Measurements from ENCODE around the gene PDE6H.

- TF ChIP-seq POLR2AphosphoS5 (IDR thresholded peaks at IDR 0.05): no peak
- TF ChIP-seq, protein P1, sequence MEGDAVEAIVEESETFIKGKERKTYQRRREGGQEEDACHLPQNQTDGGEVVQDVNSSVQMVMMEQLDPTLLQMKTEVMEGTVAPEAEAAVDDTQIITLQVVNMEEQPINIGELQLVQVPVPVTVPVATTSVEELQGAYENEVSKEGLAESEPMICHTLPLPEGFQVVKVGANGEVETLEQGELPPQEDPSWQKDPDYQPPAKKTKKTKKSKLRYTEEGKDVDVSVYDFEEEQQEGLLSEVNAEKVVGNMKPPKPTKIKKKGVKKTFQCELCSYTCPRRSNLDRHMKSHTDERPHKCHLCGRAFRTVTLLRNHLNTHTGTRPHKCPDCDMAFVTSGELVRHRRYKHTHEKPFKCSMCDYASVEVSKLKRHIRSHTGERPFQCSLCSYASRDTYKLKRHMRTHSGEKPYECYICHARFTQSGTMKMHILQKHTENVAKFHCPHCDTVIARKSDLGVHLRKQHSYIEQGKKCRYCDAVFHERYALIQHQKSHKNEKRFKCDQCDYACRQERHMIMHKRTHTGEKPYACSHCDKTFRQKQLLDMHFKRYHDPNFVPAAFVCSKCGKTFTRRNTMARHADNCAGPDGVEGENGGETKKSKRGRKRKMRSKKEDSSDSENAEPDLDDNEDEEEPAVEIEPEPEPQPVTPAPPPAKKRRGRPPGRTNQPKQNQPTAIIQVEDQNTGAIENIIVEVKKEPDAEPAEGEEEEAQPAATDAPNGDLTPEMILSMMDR (IDR thresholded peaks at IDR 0.05): no peak
- no peak for TF ChIP-seq POLR2A (IDR thresholded peaks at IDR 0.05)
Measured at GRCh38 chr12:14975457-14975856, 2.6 kb downstream of the PDE6H start.

Measured in prostate gland (tissue), 2 donors.